K562 (cell line): ENCODE results near the gene TRIP12. TPM values are rescaled to one million over a fixed set of nuclear protein-coding genes. Genes with fewer than 3 reads are reported as not detected.

Experiments used
- ATAC-seq: fragments of 200-7000 bp; cut with Tn5 transposase; 3 replicates; pipeline ENCODE4 v1.9.1; 2020; ENCODE audit warnings: moderate library complexity
- BruUV-seq: library from RNA; stranded (reverse); fragments of 400-500 nt; replicated peaks from 2 replicates; lab custom pipeline; 2021; lab: Mats Ljungman, UMichigan
- CTCF ChIA-PET: fragments of 300-600 bp; formaldehyde crosslinking; extraction: SDS; loops from one replicate; lab custom pipeline; 2021; ENCODE audit warnings: low intra/inter-chr PET ratio; lab: Yijun Ruan, JAX
- POLR2A ChIA-PET: fragments of 300-600, 350-650 bp; sonication (Branson Sonifier 250); formaldehyde crosslinking; extraction: SDS; loops from one replicate; lab custom pipeline; 2021; ENCODE audit warnings: antibody characterized with exemption, inconsistent platforms; lab: Yijun Ruan, JAX
- DNase-seq, 4 experiments: peaks; one replicate each; pipeline versions ENCODE4 v3.0.0 to v3.0.0-alpha.2; 2011 to 2018; ENCODE audit warnings: low spot score in 3 of 4, mixed read lengths in 3 of 4; ENCODE audit errors: extremely low read depth in 1 of 4
- FAIRE-seq: peaks from 2 replicates; lab custom pipeline; 2011; peaks lifted over from hg19 to GRCh38; lab: Jason Lieb, UNC
- H2AFZ ChIP-seq: 2 replicates; pipeline ENCODE4 v1.6.0; 2011; ENCODE audit warnings: low read depth, low read length, control low read depth, inconsistent platforms
- H3K27ac ChIP-seq: fragments of 200-600 bp; 3 replicates; pipeline ENCODE4 v1.8.0; 2011; ENCODE audit warnings: low read depth, mild to moderate bottlenecking, control low read depth, inconsistent platforms, low read length, moderate library complexity, mixed read lengths; ENCODE audit errors: extremely low read depth
- H3K27me3 ChIP-seq, 2 experiments: fragments of 300-600 bp in 1 of 2; 2 replicates in 1 of 2; 3 replicates in 1 of 2; pipeline versions ENCODE4 v1.6.0 to v1.8.0; 2011; ENCODE audit warnings: inconsistent platforms in 2 of 2, low read length in 2 of 2, mild to moderate bottlenecking in 1 of 2, mixed read lengths in 1 of 2, moderate library complexity in 1 of 2; ENCODE audit not compliant: control insufficient read depth in 2 of 2, insufficient read depth in 2 of 2
- H3K36me3 ChIP-seq: fragments of 300-600 bp; 3 replicates; pipeline ENCODE4 v1.8.0; 2011; ENCODE audit warnings: mild to moderate bottlenecking, low read length, inconsistent platforms; ENCODE audit not compliant: control insufficient read depth, insufficient read depth
- H3K4me1 ChIP-seq, 2 experiments: fragments of 200-600 bp in 1 of 2; replicated peaks in 1 of 2; 2 replicates in 1 of 2; 3 replicates in 1 of 2; pipeline versions ENCODE4 v1.5.1 to v1.8.0; 2011; ENCODE audit warnings: inconsistent platforms in 2 of 2, low read length in 2 of 2, mild to moderate bottlenecking in 1 of 2, mixed read lengths in 1 of 2, moderate library complexity in 1 of 2; ENCODE audit not compliant: control insufficient read depth in 2 of 2, insufficient read depth in 2 of 2
- H3K4me2 ChIP-seq: 2 replicates; pipeline ENCODE4 v1.6.1; 2011; ENCODE audit warnings: low read length, control low read depth, inconsistent platforms, mixed read lengths; ENCODE audit not compliant: insufficient read depth
- H3K4me3 ChIP-seq: fragments of 200-600 bp; sonication (generic), shearing (Covaris generic); 2 replicates; pipeline ENCODE4 v1.5.1; 2016; ENCODE audit warnings: control low read depth, inconsistent platforms
- H3K79me2 ChIP-seq: fragments of 200-600 bp; 3 replicates; pipeline ENCODE4 v1.8.0; 2011; ENCODE audit warnings: low read length, inconsistent platforms; ENCODE audit not compliant: control insufficient read depth, insufficient read depth
- H3K9ac ChIP-seq, 2 experiments: 2 replicates each; pipeline versions ENCODE4 v1.6.0 to v1.6.1; 2011; ENCODE audit warnings: low read depth in 2 of 2, low read length in 2 of 2, control low read depth in 1 of 2, inconsistent platforms in 1 of 2, mild to moderate bottlenecking in 1 of 2, mixed read lengths in 1 of 2; ENCODE audit not compliant: insufficient read depth in 1 of 2
- H3K9me1 ChIP-seq: one replicate; pipeline ENCODE4 v1.6.0; 2011; ENCODE audit warnings: inconsistent platforms, mild to moderate bottlenecking, low read length, moderate library complexity; ENCODE audit not compliant: control insufficient read depth, insufficient read depth
- H3K9me3 ChIP-seq: replicated peaks from 2 replicates; pipeline ENCODE4 v1.5.1; 2011; ENCODE audit warnings: low read depth, low read length, inconsistent platforms; ENCODE audit not compliant: control insufficient read depth, insufficient read depth
- H4K20me1 ChIP-seq: replicated peaks from 2 replicates; pipeline ENCODE4 v1.6.1; 2011; ENCODE audit warnings: low read length, inconsistent platforms, mixed read lengths; ENCODE audit not compliant: control insufficient read depth, insufficient read depth
- DACH1 ChIP-seq: fragments of 450-650 bp; IDR thresholded peaks from 2 replicates; pipeline ENCODE4 v1.6.1; 2018; ENCODE audit not compliant: partially characterized antibody
- FOXJ2 ChIP-seq: fragments of 200-800 bp; sonication (Bioruptor generic); IDR thresholded peaks from 2 replicates; pipeline ENCODE4 v1.6.1; 2016; ENCODE audit warnings: missing genetic modification characterization, missing compliant biosample characterization
- HMG20A ChIP-seq: fragments of 450-650 bp; formaldehyde crosslinking; conservative IDR thresholded peaks from 2 replicates; pipeline ENCODE4 v1.4.0; 2020; ENCODE audit warnings: mild to moderate bottlenecking, mixed read lengths
- MCM2 ChIP-seq: fragments of 450-650 bp; IDR thresholded peaks from 2 replicates; pipeline ENCODE4 v1.6.1; 2017; ENCODE audit warnings: low read depth, mild to moderate bottlenecking
- MIER1 ChIP-seq: fragments of 450-650 bp; IDR thresholded peaks from 2 replicates; pipeline ENCODE4 v1.6.1; 2016; ENCODE audit warnings: antibody characterized with exemption, mild to moderate bottlenecking, low read depth
- PRMT5 ChIP-seq: sonication (generic); formaldehyde crosslinking; IDR thresholded peaks from 2 replicates; pipeline ENCODE4 v1.5.0; 2020; ENCODE audit warnings: missing genetic modification reagents
- ZFPM2 ChIP-seq: fragments of 250-450 bp; sonication (Bioruptor Pico); IDR thresholded peaks from 2 replicates; pipeline ENCODE4 v1.5.1; 2022; ENCODE audit warnings: mild to moderate bottlenecking
- ZNF830 ChIP-seq: fragments of 250-450 bp; sonication (Bioruptor Pico); IDR thresholded peaks from 2 replicates; pipeline ENCODE4 v1.5.0; 2021; ENCODE audit warnings: mild to moderate bottlenecking
- WGBS: fragments of 100-300 bp; shearing (Covaris generic); methylation state at CpG from one replicate; pipeline ENCODE4 v1.1.6; 2016; ENCODE audit warnings: low coverage, mixed read lengths; ENCODE audit not compliant: insufficient coverage; ENCODE audit errors: missing lambda C conversion rate; 5-methylcytosine and 5-hydroxymethylcytosine counted together
- in situ Hi-C: fragments of 300-500 bp; cut with MboI; formaldehyde crosslinking; loops from 4 replicates; pipeline ENCODE4 v1.15.0; 2018; ENCODE audit warnings: inconsistent platforms, mixed read lengths
- intact Hi-C: fragments of 100-400 bp; cut with micrococcal nuclease; formaldehyde crosslinking; loops from 2 replicates; pipeline ENCODE4 v1.14.2; 2022
- polyA plus RNA-seq, 8 experiments: library from polyadenylated mRNA; depleted of rRNA in 4 of 8; stranded (reverse) in 5 of 8; unstranded in 3 of 8; fragments of >200 nt; fragmentation: Nextera tagmentation in 2 of 8; fragmentation: Illumina TruSeq in 1 of 8; extraction: Ambion mirVana in 2 of 8; extraction: Trizol in 1 of 8; gene quantifications; 2 replicates each; pipeline versions ENCODE4 v1.2.1 to v1.2.3, GENCODE V29; 2011 to 2014; ENCODE audit warnings: inconsistent platforms in 1 of 8, missing spikeins in 1 of 8
- total RNA-seq, 7 experiments: library from RNA; depleted of rRNA in 6 of 7; stranded (reverse); fragments of >200 nt in 6 of 7; fragmentation: Illumina TruSeq in 2 of 7; extraction: Trizol in 2 of 7; gene quantifications; 2 replicates each; pipeline versions ENCODE4 v1.2.1 to v1.2.3, GENCODE V29; 2011 to 2021; ENCODE audit warnings: low replicate concordance in 1 of 7

The TRIP12 gene
- total and polyA plus RNA-seq, 9 of the 15 experiments (the other 6 are each of a cell fraction or from before 2014, with no cell fraction given), result 15.2 to 131 (median 80.1) TPM

GRCh38 chr2:229800997-229801754 lies 120.6 kb downstream of the TRIP12 start (continued):
- TF ChIP-seq PRMT5 (CRISPR knock-in tag) (no peak), ZFPM2 (no peak), FOXJ2 (no peak), HMG20A (no peak), DACH1 (no peak), ZNF830 (CRISPR knock-in tag) (no peak)

GRCh38 chr2:229798446-229799155 lies 123.2 kb downstream of the TRIP12 start:
- Histone ChIP-seq H3K9me3 (no peaks in the 10 kb centered on the region), H3K9ac (no peak overlapping the region), H3K4me1 (no peaks in the 10 kb centered on the region), H3K36me3 (peaks cover 78% of the 10 kb centered on the region), H3K4me2 (no peak overlapping the region), H3K4me3 (no peak overlapping the region), H4K20me1 (no peaks in the 10 kb centered on the region), H3K79me2 (no peaks in the 10 kb centered on the region), H2AFZ (no peak overlapping the region), H3K27me3 (no peaks in the 10 kb centered on the region), H3K27ac (no peak overlapping the region), H3K9me1 (no peaks in the 10 kb centered on the region)
- TF ChIP-seq MIER1, result no peak
- TF ChIP-seq MCM2, result no peak
- no TSS peak for BruUV-seq
- FAIRE-seq (no peak), DNase-seq (no peak), ATAC-seq (no peak)
- intact Hi-C loops (no loop called here), in situ Hi-C loops (no loop called here)
- CTCF ChIA-PET, result no interaction called here
- 96% methylated on average over 5 of the region's 5 CpGs for WGBS
- POLR2A ChIA-PET, result interaction anchor here (0.6 kb wide), 1 partner anchor 363 kb away, joined by 5 read pairs; no protein-coding TSS in a partner anchor
